Neuronal stem cell (in vitro differentiated cells): Measurements from ENCODE around the gene SYCP2.

Experiments
- DNase-seq: peaks from one replicate; pipeline ENCODE4 v3.0.0-alpha.2; 2013; ENCODE audit warnings: low spot score
- H2AFZ ChIP-seq: one replicate; pipeline ENCODE4 v1.6.1; 2013; ENCODE audit warnings: mild to moderate bottlenecking, low read length, inconsistent platforms
- H2AK5ac ChIP-seq: 2 replicates; pipeline ENCODE4 v1.6.1; 2013; ENCODE audit warnings: low read depth, mild to moderate bottlenecking, inconsistent platforms, low read length, moderate library complexity, mixed read lengths
- H2BK120ac ChIP-seq: 2 replicates; pipeline ENCODE4 v1.6.1; 2013; ENCODE audit warnings: low read depth, mild to moderate bottlenecking, inconsistent platforms, low read length, moderate library complexity, mixed read lengths
- H2BK12ac ChIP-seq: one replicate; pipeline ENCODE4 v1.6.1; 2013; ENCODE audit warnings: low read length, inconsistent platforms
- H2BK15ac ChIP-seq: 2 replicates; pipeline ENCODE4 v1.6.1; 2013; ENCODE audit warnings: mild to moderate bottlenecking, low read length, inconsistent platforms, mixed read lengths
- H2BK5ac ChIP-seq: one replicate; pipeline ENCODE4 v1.6.1; 2013; ENCODE audit warnings: inconsistent platforms, mild to moderate bottlenecking, low read length, moderate library complexity
- H3K14ac ChIP-seq: one replicate; pipeline ENCODE4 v1.6.1; 2013; ENCODE audit warnings: low read length, inconsistent platforms
- H3K18ac ChIP-seq: 2 replicates; pipeline ENCODE4 v1.6.1; 2013; ENCODE audit warnings: low read length, inconsistent platforms
- H3K23ac ChIP-seq: 2 replicates; pipeline ENCODE4 v1.6.1; 2013; ENCODE audit warnings: low read depth, mild to moderate bottlenecking, mixed read lengths, low read length, inconsistent platforms; ENCODE audit not compliant: poor library complexity
- H3K27ac ChIP-seq: replicated peaks from 3 replicates; pipeline ENCODE4 v1.5.1; 2013; ENCODE audit warnings: low read length, inconsistent platforms
- H3K27me3 ChIP-seq, 3 experiments: 2 replicates each; pipeline ENCODE4 v1.6.1; 2013; ENCODE audit warnings: low read length in 3 of 3, mild to moderate bottlenecking in 2 of 3, inconsistent platforms in 1 of 3, low read depth in 1 of 3, mixed read lengths in 1 of 3, moderate library complexity in 1 of 3; ENCODE audit not compliant: control insufficient read depth in 3 of 3, insufficient read depth in 3 of 3
- H3K36me3 ChIP-seq, 2 donors: replicated peaks in 1 of 2; 2 replicates each; pipeline ENCODE4 v1.6.1; 2013; ENCODE audit warnings: low read length in 2 of 2; ENCODE audit not compliant: control insufficient read depth in 2 of 2, insufficient read depth in 2 of 2
- H3K4ac ChIP-seq: 2 replicates; pipeline ENCODE4 v1.6.1; 2013; ENCODE audit warnings: inconsistent platforms, mild to moderate bottlenecking, low read length, moderate library complexity
- H3K4me1 ChIP-seq, 2 donors: 1 replicate in 1 of 2; 2 replicates in 1 of 2; pipeline ENCODE4 v1.6.1; 2013; ENCODE audit warnings: low read length in 2 of 2, low read depth in 1 of 2; ENCODE audit not compliant: control insufficient read depth in 2 of 2, insufficient read depth in 1 of 2
- H3K4me2 ChIP-seq: one replicate; pipeline ENCODE4 v1.6.1; 2013; ENCODE audit warnings: mild to moderate bottlenecking, low read length, inconsistent platforms; ENCODE audit not compliant: insufficient read depth, poor library complexity, severe bottlenecking
- H3K4me3 ChIP-seq, 2 donors: 2 replicates each; pipeline ENCODE4 v1.5.1; 2013; ENCODE audit warnings: low read length in 2 of 2, mild to moderate bottlenecking in 2 of 2, inconsistent platforms in 1 of 2, moderate library complexity in 1 of 2
- H3K79me1 ChIP-seq: one replicate; pipeline ENCODE4 v1.6.1; 2013; ENCODE audit warnings: low read depth, mild to moderate bottlenecking, inconsistent platforms, low read length, moderate library complexity
- H3K9ac ChIP-seq: one replicate; pipeline ENCODE4 v1.6.1; 2013; ENCODE audit warnings: mild to moderate bottlenecking, low read depth, low read length, inconsistent platforms; ENCODE audit not compliant: poor library complexity
- H3K9me3 ChIP-seq, 2 donors: replicated peaks in 1 of 2; 2 replicates each; pipeline versions ENCODE3 to v1.6.1; 2013; ENCODE audit warnings: low read length in 2 of 2, mild to moderate bottlenecking in 2 of 2, inconsistent platforms in 1 of 2, low read depth in 1 of 2, mixed read lengths in 1 of 2, moderate library complexity in 1 of 2; ENCODE audit not compliant: control insufficient read depth in 2 of 2, insufficient read depth in 1 of 2
- H4K8ac ChIP-seq: one replicate; pipeline ENCODE4 v1.6.1; 2013; ENCODE audit warnings: low read depth, mild to moderate bottlenecking, inconsistent platforms, low read length, moderate library complexity
- H4K91ac ChIP-seq: one replicate; pipeline ENCODE4 v1.6.1; 2013; ENCODE audit warnings: low read length, low read depth, mild to moderate bottlenecking, inconsistent platforms; ENCODE audit not compliant: poor library complexity
- WGBS, 2 donors: extraction: QIAGEN DNeasy Blood & Tissue Kit; methylation state at CpG; one replicate each; pipeline ENCODE4 v1.1.7; 2013; ENCODE audit warnings: missing lambda C conversion rate in 2 of 2, mixed read lengths in 1 of 2; ENCODE audit not compliant: insufficient read length in 2 of 2, insufficient replicate concordance in 1 of 2; ENCODE audit errors: extremely low coverage in 2 of 2; 5-methylcytosine and 5-hydroxymethylcytosine counted together

SYCP2 gene

GRCh38 chr20:59835448-59836395 is 97.7 kb downstream of the SYCP2 start:
- no peak overlapping the region for H2BK15ac ChIP-seq
- H3K9ac ChIP-seq: no peak overlapping the region
- H4K91ac ChIP-seq: no peak overlapping the region
- no peaks in the 10 kb centered on the region for H3K79me1 ChIP-seq
- no peak overlapping the region for H3K27ac ChIP-seq
- H3K9me3 ChIP-seq: no peaks in the 10 kb centered on the region
- H2BK120ac ChIP-seq: no peak overlapping the region
- H3K18ac ChIP-seq: no peak overlapping the region
- no peak overlapping the region for H2BK12ac ChIP-seq
- no peak overlapping the region for H3K4me3 ChIP-seq
- no peak overlapping the region for H2BK5ac ChIP-seq
- DNase-seq: peak; percentile 49
- H3K4ac ChIP-seq: no peak overlapping the region
- no peak overlapping the region for H3K23ac ChIP-seq
- H2AK5ac ChIP-seq: no peak overlapping the region
- peaks cover 0 to 47% (median 2%) of the 10 kb centered on the region in 3 experiments for H3K27me3 ChIP-seq
- H4K8ac ChIP-seq: no peak overlapping the region
- no CpG with 5 or more reads among the region's 16 CpGs for WGBS, 2 donors
- peak overlapping the region; percentile 85 for H2AFZ ChIP-seq
- H3K4me2 ChIP-seq: peak overlapping the region; percentile 30
- H3K14ac ChIP-seq: no peak overlapping the region
- H3K36me3 ChIP-seq: no peaks in the 10 kb centered on the region
- H3K4me1 ChIP-seq: peaks cover 0 to 13% of the 10 kb centered on the region in 2 donors

DNA sequence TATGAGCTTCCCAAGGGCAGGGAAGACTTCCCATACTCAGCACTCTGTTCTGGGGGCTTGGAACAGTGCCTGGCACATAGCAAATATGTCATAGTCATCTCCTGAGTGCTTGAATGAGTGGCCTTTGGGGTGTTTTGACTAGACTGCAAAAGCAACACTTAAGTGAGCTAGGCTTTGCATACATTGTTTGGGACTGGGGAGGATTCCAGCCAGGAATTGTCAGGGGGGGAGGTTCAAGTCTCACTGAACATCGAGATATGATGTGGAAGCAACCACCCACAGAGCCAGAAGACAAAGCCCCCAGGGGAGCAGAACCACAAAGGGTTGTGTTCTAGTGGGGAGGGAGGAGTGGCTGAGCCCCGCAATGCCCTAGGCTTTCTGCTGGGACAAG is 98.4 kb downstream of the SYCP2 start:
- no peak for DNase-seq
- Histone ChIP-seq H3K4me2 (no peak overlapping the region), H3K9ac (no peak overlapping the region), H3K27me3 (peaks cover 0 to 46% (median 2%) of the 10 kb centered on the region in 3 experiments), H3K9me3 (no peaks in the 10 kb centered on the region), H2BK120ac (no peak overlapping the region), H3K18ac (no peak overlapping the region), H3K27ac (no peak overlapping the region), H2BK5ac (no peak overlapping the region), H3K14ac (no peak overlapping the region), H3K23ac (no peak overlapping the region), H2AK5ac (no peak overlapping the region), H3K79me1 (no peaks in the 10 kb centered on the region), H2AFZ (no peak overlapping the region), H2BK12ac (no peak overlapping the region), H4K8ac (no peak overlapping the region), H3K36me3 (no peaks in the 10 kb centered on the region), H3K4me3 (no peak overlapping the region), H2BK15ac (no peak overlapping the region), H3K4ac (no peak overlapping the region), H3K4me1 (peaks cover 0 to 13% of the 10 kb centered on the region in 2 donors), H4K91ac (no peak overlapping the region)
- WGBS, 2 donors: no CpG with 5 or more reads among the region's 2 CpGs

DNA sequence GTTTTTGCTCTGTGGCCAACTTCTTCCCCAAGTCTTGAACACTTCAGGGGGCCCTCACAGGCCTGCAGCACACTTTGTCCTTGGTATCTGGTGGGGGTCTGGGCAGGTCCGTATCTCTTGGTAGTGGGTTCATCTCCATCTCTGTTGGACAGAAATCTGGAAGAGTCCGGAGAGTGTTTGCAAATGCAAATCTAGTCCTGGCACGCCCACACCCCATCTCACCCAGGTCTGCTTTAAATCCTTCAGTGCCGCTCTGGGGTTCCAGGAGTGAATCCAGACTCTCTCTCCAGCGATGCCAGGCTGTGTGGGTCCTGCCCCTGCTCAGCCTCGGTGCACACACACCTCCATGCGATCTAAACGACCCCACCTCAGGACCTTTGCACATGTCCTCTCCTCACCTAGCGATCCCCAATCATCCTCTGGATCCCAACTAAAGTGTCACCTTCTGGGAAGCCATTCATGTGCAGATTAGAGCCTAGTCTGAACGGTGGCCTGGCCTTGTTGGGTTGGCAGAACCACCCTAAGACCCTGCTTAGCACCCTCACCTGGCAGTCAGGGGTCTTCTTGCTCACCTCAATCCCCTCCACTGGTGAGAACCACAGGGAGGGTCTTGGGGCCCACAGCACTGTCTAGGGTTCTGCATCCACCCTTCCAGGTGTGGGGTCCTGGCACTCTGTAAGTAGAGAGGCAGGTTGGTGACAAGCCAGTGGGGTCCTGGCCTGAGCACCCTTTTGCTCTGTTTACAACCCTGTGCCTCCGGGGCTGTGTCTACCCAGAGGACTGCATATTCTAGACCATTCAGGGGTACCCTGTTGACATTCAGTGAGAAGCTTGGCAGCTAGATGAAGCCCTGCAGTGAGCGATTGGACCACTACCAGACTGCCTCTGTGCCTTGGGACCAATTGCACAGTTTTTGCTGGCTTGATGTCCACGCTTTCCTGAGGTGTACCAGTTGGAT is 100.8 kb downstream of the SYCP2 start:
- Histone ChIP-seq H2BK120ac (no peak overlapping the region), H3K4me2 (no peak overlapping the region), H3K4ac (no peak overlapping the region), H2BK15ac (no peak overlapping the region), H4K8ac (no peak overlapping the region), H3K27me3 (peaks cover 0 to 44% (median 1%) of the 10 kb centered on the region in 3 experiments), H3K36me3 (no peaks in the 10 kb centered on the region), H2BK12ac (no peak overlapping the region), H2AK5ac (peak overlapping the region; percentile 54), H3K27ac (no peak overlapping the region), H3K9ac (no peak overlapping the region), H2BK5ac (no peak overlapping the region), H3K79me1 (no peaks in the 10 kb centered on the region), H2AFZ (no peak overlapping the region), H3K23ac (no peak overlapping the region), H3K14ac (peak overlapping the region; percentile 49), H3K4me1 (peaks cover 0 to 13% of the 10 kb centered on the region in 2 donors), H3K18ac (peak overlapping the region; percentile 6), H3K9me3 (no peaks in the 10 kb centered on the region), H4K91ac (no peak overlapping the region), H3K4me3 (no peak overlapping the region)
- DNase-seq: no peak
- WGBS, 2 donors: no CpG with 5 or more reads among the region's 13 CpGs

GRCh38 chr20:59831916-59832270 is 101.5 kb downstream of the SYCP2 start:
- Histone ChIP-seq H3K36me3 (no peaks in the 10 kb centered on the region), H3K4me3 (no peak overlapping the region), H4K8ac (no peak overlapping the region), H3K14ac (no peak overlapping the region), H2BK5ac (no peak overlapping the region), H2BK120ac (no peak overlapping the region), H3K23ac (no peak overlapping the region), H3K9me3 (no peaks in the 10 kb centered on the region), H2BK12ac (no peak overlapping the region), H2AK5ac (no peak overlapping the region), H4K91ac (no peak overlapping the region), H3K4me1 (peaks cover 0 to 13% of the 10 kb centered on the region in 2 donors), H2BK15ac (no peak overlapping the region), H3K9ac (no peak overlapping the region), H3K4ac (no peak overlapping the region), H3K79me1 (no peaks in the 10 kb centered on the region), H3K27me3 (peaks cover 0 to 44% (median 0%) of the 10 kb centered on the region in 3 experiments), H2AFZ (no peak overlapping the region), H3K4me2 (no peak overlapping the region), H3K27ac (no peak overlapping the region), H3K18ac (no peak overlapping the region)
- WGBS, 2 donors: no CpG with 5 or more reads among the region's 3 CpGs
- DNase-seq: no peak
